Measurements from ENCODE around the gene AGAP1.

Gene AGAP1

GRCh38 chr2:235552671-235553070, 58.8 kb downstream of the AGAP1 start:
- no peak for DNase-seq

GRCh38 chr2:235553291-235553690, 59.4 kb downstream of the AGAP1 start:
- DNase-seq, result no peak

DNA sequence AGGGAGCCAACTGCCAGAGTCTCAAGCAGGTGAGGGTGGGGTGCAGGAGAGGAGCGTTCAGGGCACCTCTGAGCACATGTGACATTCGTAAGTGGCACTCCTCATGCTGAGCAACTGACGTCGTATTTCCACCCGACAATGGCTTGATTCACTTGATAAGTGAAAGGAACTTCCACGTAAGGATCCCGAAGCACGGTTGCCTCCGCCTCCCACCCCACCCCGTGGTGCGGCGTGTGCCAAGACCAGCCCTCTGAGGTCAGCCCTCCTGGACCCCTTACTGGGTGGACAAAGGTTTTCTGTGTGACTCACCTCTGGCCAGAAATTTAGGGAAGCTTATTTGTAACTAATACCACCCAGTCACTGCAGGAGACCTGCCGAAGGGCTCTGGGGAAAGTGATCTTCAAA, 59.9 kb downstream of the AGAP1 start:
- DNase-seq, result no peak

DNA sequence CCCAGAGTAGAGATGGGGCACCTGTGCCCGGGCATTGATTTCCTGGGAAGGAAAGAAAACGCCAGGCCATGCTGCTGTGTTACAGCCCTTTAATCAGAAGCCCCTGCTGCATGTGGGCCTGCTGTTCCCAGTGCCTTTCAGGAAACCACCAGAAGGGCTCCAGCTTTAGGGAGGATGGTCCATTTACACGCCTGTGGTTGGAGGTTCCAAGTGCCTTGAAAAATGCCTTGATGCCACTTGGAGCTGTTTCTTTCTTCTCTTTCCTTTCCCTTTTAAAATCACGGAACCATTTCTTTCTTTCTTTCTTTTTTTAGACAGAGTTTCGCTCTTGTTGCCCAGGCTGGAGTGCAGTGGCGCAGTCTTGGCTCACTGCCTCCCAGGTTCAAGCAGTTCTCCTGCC, 60.5 kb downstream of the AGAP1 start:
- no peak for DNase-seq

- DNase-seq, result no peak
Measured at GRCh38 chr2:235554936-235555335, 61.1 kb downstream of the AGAP1 start.

GRCh38 chr2:235555371-235555770, 61.5 kb downstream of the AGAP1 start:
- no peak for DNase-seq

GRCh38 chr2:235556086-235556485, 62.2 kb downstream of the AGAP1 start:
- no peak for DNase-seq

DNA sequence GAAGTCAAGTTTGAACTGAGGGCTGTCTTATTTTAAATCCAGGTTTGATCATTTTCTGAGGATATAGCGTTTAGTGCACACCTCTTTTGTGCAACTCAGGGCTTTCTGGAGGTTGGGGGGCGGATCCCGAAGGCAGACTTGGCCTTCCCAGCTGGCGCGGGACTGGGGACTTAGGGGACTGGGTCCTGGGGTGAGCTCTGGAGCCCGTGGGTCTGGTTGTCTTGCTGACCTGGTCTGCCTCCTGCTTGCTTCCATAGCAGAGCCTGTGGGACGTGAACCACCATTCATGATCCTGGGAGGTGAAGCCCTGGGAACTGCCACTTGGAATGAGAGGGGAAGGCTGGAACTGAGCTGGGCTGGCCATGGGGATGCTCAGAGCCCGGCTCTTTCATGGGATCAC, 63.1 kb downstream of the AGAP1 start:
- no peak for DNase-seq

DNA sequence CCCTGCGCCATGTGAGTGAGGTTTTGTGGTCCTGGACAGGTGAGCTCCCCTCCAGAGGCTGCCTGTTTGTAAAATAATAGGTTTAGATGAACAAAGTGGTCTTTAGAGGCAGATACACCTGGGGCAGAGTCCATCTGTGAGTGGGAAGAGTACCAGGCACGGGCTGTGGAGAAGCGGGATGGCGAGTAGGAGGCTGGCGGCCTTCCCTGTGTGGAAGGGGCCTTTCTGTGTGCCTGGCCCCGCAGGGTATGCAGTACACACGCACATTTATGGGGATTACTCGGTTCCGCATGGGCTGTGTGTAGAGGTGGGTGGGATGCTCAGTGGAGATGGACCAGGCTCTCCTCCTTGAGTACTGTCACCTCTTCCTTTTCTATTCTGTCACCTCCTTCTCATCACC, 64.1 kb downstream of the AGAP1 start:
- DNase-seq, result no peak

- no peak for DNase-seq
Measured at GRCh38 chr2:235558572-235558971, 64.7 kb downstream of the AGAP1 start.

DNA sequence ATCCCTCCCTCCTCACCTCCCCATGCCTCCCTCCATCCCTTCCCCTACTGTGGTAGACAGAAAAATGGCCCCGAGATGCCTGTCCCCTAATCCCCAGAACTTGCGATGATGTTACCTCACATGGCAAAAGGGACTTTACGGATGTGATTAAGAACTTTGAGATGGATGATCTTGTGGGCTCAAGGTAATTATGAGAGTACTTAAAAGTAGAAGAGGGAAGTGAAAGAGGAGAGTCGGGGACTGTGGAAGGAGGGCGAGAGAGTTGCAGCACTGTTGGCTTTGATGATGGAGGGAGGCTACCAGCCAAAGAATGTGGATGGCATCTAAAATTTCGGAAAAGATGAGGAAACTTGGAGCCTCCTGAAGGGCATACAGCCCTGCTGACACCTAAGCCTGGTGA, 66.5 kb downstream of the AGAP1 start:
- no peak for DNase-seq

GRCh38 chr2:235561450-235561849, 67.6 kb downstream of the AGAP1 start:
- DNase-seq, result no peak

- no peak for DNase-seq
Measured at GRCh38 chr2:235562065-235562747, 68.4 kb downstream of the AGAP1 start.

DNA sequence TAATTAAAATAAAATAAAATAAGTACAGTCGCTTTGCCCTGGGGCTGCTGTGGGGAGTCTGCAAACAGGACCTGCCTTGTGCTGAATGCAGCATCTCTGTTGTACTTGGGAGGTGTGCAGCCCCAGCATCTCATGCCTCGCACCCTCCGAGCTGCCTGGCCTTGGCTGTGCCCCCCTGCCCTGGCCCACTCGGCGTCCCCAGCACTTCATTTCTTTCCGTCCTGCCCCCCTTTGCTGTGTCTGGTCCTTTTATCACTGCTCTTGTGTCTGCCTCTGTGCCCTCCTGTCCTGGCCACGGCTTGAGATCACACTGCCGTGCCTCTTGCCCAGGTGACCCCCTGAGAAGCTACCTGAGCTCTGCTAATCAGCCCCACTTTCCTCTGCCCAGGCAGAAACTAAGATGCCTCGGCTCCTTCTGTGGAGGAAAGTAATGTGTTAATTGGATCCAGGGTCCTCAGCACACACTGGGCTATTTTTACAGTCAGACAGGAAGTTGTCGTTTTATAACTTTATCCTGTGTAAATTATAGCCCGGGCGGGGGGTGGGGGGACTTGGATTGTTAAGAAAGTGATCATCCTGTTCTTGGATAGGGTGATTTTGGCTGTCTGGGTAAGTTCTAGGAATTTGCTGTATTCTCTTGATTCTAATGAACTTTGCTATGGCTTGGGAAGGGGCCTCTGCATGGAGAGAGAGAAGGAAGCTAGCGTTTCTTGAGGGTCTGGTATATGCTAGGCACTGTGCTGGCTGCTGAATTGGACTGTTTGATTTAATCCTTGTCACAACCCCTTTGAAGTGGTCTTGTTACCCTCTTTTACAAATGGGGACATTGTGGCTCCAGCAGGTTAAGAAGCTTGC, 69.4 kb downstream of the AGAP1 start:
- DNase-seq, result no peak

- no peak for DNase-seq
Measured at GRCh38 chr2:235564066-235564465, 70.2 kb downstream of the AGAP1 start.

- DNase-seq, result no peak
Measured at GRCh38 chr2:235564884-235565530, 71.2 kb downstream of the AGAP1 start.

DNA sequence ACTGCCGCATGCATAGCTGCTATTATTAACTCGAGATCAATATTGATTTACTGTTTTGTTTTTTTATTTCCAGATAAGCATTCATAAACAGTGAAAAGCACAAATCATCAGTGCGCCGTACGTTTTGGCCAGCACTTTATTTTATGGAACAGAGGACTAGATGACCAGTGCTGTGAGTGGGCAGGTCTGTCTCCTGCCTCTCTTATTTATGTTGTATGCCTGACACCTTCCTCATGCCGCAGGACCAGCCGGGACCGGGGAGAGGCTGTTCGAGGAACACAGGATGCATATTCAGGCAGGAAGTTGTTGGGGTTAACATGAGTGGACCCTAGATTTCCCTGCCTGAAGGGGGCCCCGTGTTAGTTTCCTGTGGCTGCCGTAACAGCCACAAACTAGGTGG, 72.6 kb downstream of the AGAP1 start:
- no peak for DNase-seq

- DNase-seq, result no peak
Measured at GRCh38 chr2:235566931-235567495, 73.2 kb downstream of the AGAP1 start.

- peak; percentile 16 for DNase-seq
Measured at GRCh38 chr2:235567842-235568241, 74.0 kb downstream of the AGAP1 start.

- peak; percentile 9 for DNase-seq
Measured at GRCh38 chr2:235568431-235568830, 74.6 kb downstream of the AGAP1 start.

GRCh38 chr2:235569837-235570236, 76.0 kb downstream of the AGAP1 start:
- no peak for DNase-seq

GRCh38 chr2:235570256-235570655, 76.4 kb downstream of the AGAP1 start:
- DNase-seq, result peak; percentile 66

DNA sequence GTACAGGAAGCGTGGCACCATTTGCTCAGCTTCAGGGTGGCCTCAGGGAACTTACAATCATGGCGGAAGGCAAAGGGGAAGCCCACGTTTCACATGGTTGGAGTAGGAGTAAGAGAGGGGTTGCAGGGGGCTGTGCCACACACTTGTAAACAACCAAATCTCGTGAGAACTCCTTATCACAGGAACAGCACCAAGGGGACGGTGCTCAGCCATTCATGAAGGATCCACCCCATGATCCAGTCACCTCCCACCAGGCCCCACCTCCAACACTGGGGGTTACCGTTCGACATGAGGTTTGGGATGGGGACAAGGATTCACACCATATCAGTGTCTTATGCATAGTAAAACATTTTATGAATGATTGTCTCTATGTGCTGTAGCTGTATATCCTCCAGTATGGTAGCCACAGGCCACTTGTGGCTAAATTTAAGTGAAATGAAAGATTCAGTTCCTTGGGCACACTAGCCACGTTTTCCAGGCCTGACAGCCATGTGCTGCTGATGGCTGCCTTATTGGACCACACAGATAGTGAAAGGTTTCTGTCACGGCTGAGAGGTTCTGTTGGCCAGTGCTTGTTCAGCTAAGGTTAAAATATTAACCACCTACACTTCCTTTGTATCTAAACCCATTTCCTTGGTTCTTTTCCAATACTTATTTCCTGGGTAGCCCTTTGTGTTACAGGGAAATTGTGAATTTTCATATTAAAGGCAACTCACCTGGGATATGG, 77.3 kb downstream of the AGAP1 start:
- DNase-seq, result no peak

All from EL (cell line).